Hindlimb muscle (tissue), 1 donor: ENCODE data around the gene SH3BP2. TPM values are rescaled to one million over a fixed set of nuclear protein-coding genes. Genes with fewer than 3 reads are reported as not detected.

Experiments used
- DNase-seq: peaks from one replicate; pipeline ENCODE4 v3.0.0-alpha.2; 2013
- polyA plus RNA-seq: library from polyadenylated mRNA; unstranded; fragments of 120-200 nt; gene quantifications from one replicate; pipeline ENCODE4 v1.2.1, GENCODE V29; 2013; ENCODE audit not compliant: insufficient read length

The SH3BP2 gene
- polyA plus RNA-seq, 1 donor, result 41.3 TPM

DNA sequence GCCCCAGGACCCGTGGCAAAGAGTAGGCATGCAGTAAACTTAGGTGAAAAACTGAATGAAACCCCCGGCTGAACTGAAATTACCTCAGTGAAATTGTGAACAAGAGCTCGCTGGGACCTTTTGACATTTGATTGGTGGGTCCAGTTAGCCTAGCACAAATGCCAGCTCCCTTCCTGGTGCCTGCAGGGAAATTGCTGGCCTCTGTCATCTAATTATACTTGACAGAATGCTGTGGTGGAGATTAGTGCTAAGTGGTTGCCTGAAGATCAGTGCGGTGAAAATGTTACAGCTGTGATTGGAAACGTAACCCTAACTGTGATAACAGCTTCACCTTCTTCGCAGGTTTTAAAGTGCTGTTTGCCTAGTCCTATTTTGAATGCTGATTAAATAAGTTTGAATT, 93.7 kb downstream of the SH3BP2 start:
- DNase-seq, result no peak

DNA sequence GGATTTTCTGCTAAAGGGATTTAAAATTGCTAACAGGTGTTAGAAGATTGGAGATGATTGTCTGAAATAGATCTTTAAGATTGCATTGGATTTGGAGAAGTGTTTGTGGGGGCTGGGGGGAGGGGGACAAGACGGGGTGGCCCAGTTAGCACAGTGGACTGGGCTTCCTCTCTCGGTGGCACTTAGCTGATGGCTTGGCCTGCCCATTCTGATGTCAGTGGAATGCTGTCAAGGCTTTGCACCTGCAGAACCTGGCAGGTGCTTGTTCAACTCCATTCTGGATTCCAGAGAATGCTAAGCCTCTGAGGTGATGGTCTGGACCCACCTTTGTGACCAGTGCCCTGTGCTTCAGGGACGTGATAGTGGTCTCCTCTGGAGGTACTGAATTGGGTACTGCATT, 94.5 kb downstream of the SH3BP2 start:
- DNase-seq, result no peak

DNA sequence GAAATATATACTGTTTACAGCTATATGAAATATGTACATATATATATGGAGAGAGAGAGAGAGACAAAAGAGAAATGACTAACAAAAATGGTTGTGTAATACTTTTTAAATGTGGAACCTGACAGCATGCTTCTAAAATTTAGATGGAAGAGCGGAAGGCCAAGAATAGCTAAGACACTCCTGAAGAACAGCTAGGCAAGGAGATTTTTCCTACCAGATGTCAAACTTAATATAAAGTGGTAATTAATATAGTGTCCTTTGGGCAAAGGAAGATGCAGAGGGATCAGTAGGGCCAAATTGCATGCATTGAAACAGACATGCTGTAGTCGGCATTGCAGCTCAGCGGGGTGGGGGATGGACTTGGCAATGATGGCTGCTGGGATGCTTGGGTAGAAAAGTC, 96.0 kb downstream of the SH3BP2 start:
- DNase-seq, result peak; percentile 11

Other genes with a start within 250 kb of the SH3BP2 start
- 19.0 TPM for gene TNIP2, start 36.7 kb upstream of the SH3BP2 start, polyA plus RNA-seq
- gene ADD1, start 50.8 kb downstream of the SH3BP2 start, polyA plus RNA-seq, result 205 TPM
- gene NOP14, start 170.3 kb downstream of the SH3BP2 start, polyA plus RNA-seq, result 27.0 TPM
- gene GRK4, start 170.5 kb downstream of the SH3BP2 start, polyA plus RNA-seq, result 11.2 TPM